HepG2 (cell line): ENCODE measurements around the gene IDUA. TPM values are rescaled to one million over a fixed set of nuclear protein-coding genes. Genes with fewer than 3 reads are reported as not detected.
A peak's percentile ranks its signal among the peaks of the same experiment; 100 is the strongest.

Experiments
- ATAC-seq: fragments of 200-7000 bp; cut with Tn5 transposase; 3 replicates; pipeline ENCODE4 v1.9.1; 2020; ENCODE audit warnings: mild to moderate bottlenecking, moderate library complexity
- BruUV-seq: library from RNA; stranded (reverse); fragments of 400-500 nt; replicated peaks from 2 replicates; lab custom pipeline; 2021; lab: Mats Ljungman, UMichigan
- CTCF ChIA-PET: fragments of 300-600 bp; formaldehyde crosslinking; extraction: SDS; loops from one replicate; lab custom pipeline; 2021; ENCODE audit warnings: low total read pairs, inconsistent platforms, low intra/inter-chr PET ratio; lab: Yijun Ruan, JAX
- POLR2A ChIA-PET: fragments of 350-600 bp; sonication (Branson Sonifier 250); formaldehyde crosslinking; loops from one replicate; lab custom pipeline; 2020; ENCODE audit warnings: antibody characterized with exemption, inconsistent platforms; lab: Yijun Ruan, JAX
- DNase-seq: peaks from one replicate; pipeline ENCODE4 v3.0.0-alpha.2; 2015; ENCODE audit warnings: low spot score
- FAIRE-seq: peaks from 3 replicates; lab custom pipeline; 2011; peaks lifted over from hg19 to GRCh38; lab: Jason Lieb, UNC
- H2AFZ ChIP-seq: one replicate; pipeline ENCODE4 v1.6.1; 2011; ENCODE audit warnings: low read length, inconsistent platforms
- H3K27ac ChIP-seq: fragments of 300-600 bp; 3 replicates; pipeline ENCODE4 v1.8.0; 2011; ENCODE audit warnings: mixed run types, mild to moderate bottlenecking, mixed read lengths, low read length, inconsistent platforms; ENCODE audit not compliant: insufficient read depth; ENCODE audit errors: extremely low read length
- H3K27me3 ChIP-seq, 2 experiments: fragments of 200-600 bp in 1 of 2; 2 replicates in 1 of 2; 3 replicates in 1 of 2; pipeline versions ENCODE4 v1.6.0 to v1.8.0; 2011; ENCODE audit warnings: low read length in 2 of 2, mild to moderate bottlenecking in 2 of 2, moderate library complexity in 2 of 2, inconsistent platforms in 1 of 2; ENCODE audit not compliant: insufficient read depth in 2 of 2, control insufficient read depth in 1 of 2
- H3K36me3 ChIP-seq, 2 experiments: fragments of 200-600 bp in 1 of 2; replicated peaks in 1 of 2; 2 replicates in 1 of 2; 3 replicates in 1 of 2; pipeline versions ENCODE4 v1.5.1 to v1.8.0; 2011; ENCODE audit warnings: low read length in 2 of 2, inconsistent platforms in 1 of 2; ENCODE audit not compliant: insufficient read depth in 2 of 2, control insufficient read depth in 1 of 2
- H3K4me1 ChIP-seq: 2 replicates; pipeline ENCODE4 v1.5.1; 2012; ENCODE audit warnings: low read length, inconsistent platforms; ENCODE audit not compliant: insufficient read depth
- H3K4me2 ChIP-seq: 2 replicates; pipeline ENCODE4 v1.6.0; 2011; ENCODE audit warnings: low read depth, low read length, inconsistent platforms
- H3K4me3 ChIP-seq, 3 experiments: fragments of 200-600 bp in 1 of 3; sonication (generic), shearing (Covaris generic) in 1 of 3; replicated peaks in 1 of 3; 2 replicates each; pipeline ENCODE4 v1.5.1; 2011 to 2016; ENCODE audit warnings: low read length in 3 of 3, inconsistent platforms in 2 of 3, low read depth in 2 of 3, mild to moderate bottlenecking in 2 of 3, control low read depth in 1 of 3, mixed read lengths in 1 of 3; ENCODE audit not compliant: insufficient read depth in 1 of 3
- H3K79me2 ChIP-seq: one replicate; pipeline ENCODE4 v1.6.1; 2011; ENCODE audit warnings: low read length, inconsistent platforms; ENCODE audit not compliant: insufficient read depth
- H3K9ac ChIP-seq: 2 replicates; pipeline ENCODE4 v1.6.0; 2011; ENCODE audit warnings: mild to moderate bottlenecking, low read depth, low read length, inconsistent platforms; ENCODE audit not compliant: insufficient read depth
- H3K9me3 ChIP-seq: 2 replicates; pipeline ENCODE4 v1.5.1; 2012; ENCODE audit warnings: mild to moderate bottlenecking, low read length
- H4K20me1 ChIP-seq: 2 replicates; pipeline ENCODE4 v1.6.0; 2011; ENCODE audit warnings: inconsistent platforms, mild to moderate bottlenecking, low read length, moderate library complexity; ENCODE audit not compliant: insufficient read depth
- SIX4 ChIP-seq: sonication (generic); formaldehyde crosslinking; IDR thresholded peaks from 2 replicates; pipeline ENCODE4 v1.4.0; 2020; ENCODE audit warnings: missing genetic modification reagents
- TBX2 ChIP-seq: sonication (generic); formaldehyde crosslinking; IDR thresholded peaks from 2 replicates; pipeline ENCODE4 v1.5.0; 2020; ENCODE audit warnings: missing genetic modification reagents, mild to moderate bottlenecking, borderline replicate concordance
- ZFP91 ChIP-seq: sonication (generic); formaldehyde crosslinking; IDR thresholded peaks from 2 replicates; pipeline ENCODE4 v1.9.0; 2022; ENCODE audit warnings: missing genetic modification reagents, mild to moderate bottlenecking, borderline replicate concordance
- ZNF740 ChIP-seq: sonication (generic); formaldehyde crosslinking; IDR thresholded peaks from 2 replicates; pipeline ENCODE4 v1.4.0; 2020; ENCODE audit warnings: missing genetic modification reagents
- WGBS: methylation state at CpG from one replicate; pipeline ENCODE4 v1.1.6; 2017; ENCODE audit warnings: low lambda C conversion rate; 5-methylcytosine and 5-hydroxymethylcytosine counted together
- in situ Hi-C: cut with HindIII; loops from 2 replicates; pipeline ENCODE4 v1.10.0; 2017; ENCODE audit warnings: low pct_unique_long_range_greater_than_20kb; ENCODE audit not compliant: extremely low pct_ligation_motif_present
- intact Hi-C: fragments of 100-400 bp; cut with micrococcal nuclease; formaldehyde crosslinking; loops from one replicate; pipeline ENCODE4 v1.10.0; 2022; ENCODE audit not compliant: unreplicated experiment
- polyA plus RNA-seq, 8 experiments: library from polyadenylated mRNA; depleted of rRNA in 3 of 8; stranded (reverse) in 7 of 8; unstranded in 1 of 8; fragments of >200 nt; fragmentation: Illumina TruSeq in 4 of 8; extraction: Trizol in 4 of 8; gene quantifications; 2 replicates each; pipeline versions ENCODE4 v1.2.1 to v1.2.3, GENCODE V29; 2011 to 2016; ENCODE audit warnings: low read depth in 4 of 8, missing spikeins in 1 of 8, mixed read lengths in 1 of 8; ENCODE audit not compliant: insufficient read depth in 1 of 8
- total RNA-seq, 5 experiments: library from RNA; depleted of rRNA; stranded (reverse); fragments of >200 nt; fragmentation: Illumina TruSeq; extraction: Trizol; gene quantifications; 2 replicates each; pipeline ENCODE4 v1.2.3, GENCODE V29; 2016; ENCODE audit warnings: low read depth in 1 of 5

IDUA gene
- total and polyA plus RNA-seq, 2 of the 13 experiments (the other 11 are each of a cell fraction or from before 2014, with no cell fraction given), result 0.77 to 1.0 TPM

- H3K36me3 ChIP-seq, result no peaks in the 10 kb centered on the region
- no peak overlapping the region for H3K9ac ChIP-seq
- H3K27me3 ChIP-seq, result peaks cover 17 to 72% of the 10 kb centered on the region in 2 experiments
- H3K79me2 ChIP-seq, result no peaks in the 10 kb centered on the region
- ATAC-seq (peak; percentile 33), FAIRE-seq (no peak), DNase-seq (no peak)
- peak overlapping the region; percentile 46; the same call in 1 of the 2 replicates for H3K4me2 ChIP-seq
- intact Hi-C loops (loop anchor here (5.0 kb wide), 1 partner anchor 33 kb away; no protein-coding TSS in a partner anchor), in situ Hi-C loops (no loop called here)
- POLR2A ChIA-PET, result no interaction called here
- H3K4me3 ChIP-seq, result peak overlapping the region in 1 of 3 experiments; percentile 14; a peak in 1 of 6 replicates
- CTCF ChIA-PET, result no interaction called here
- no peak overlapping the region for H2AFZ ChIP-seq
- WGBS, result 39% methylated on average over 6 of the region's 20 CpGs
- no peak overlapping the region for H3K27ac ChIP-seq
- TF ChIP-seq ZFP91 (CRISPR knock-in tag) (0 out of 2 replicates have a peak, but pooled peaks have one; percentile 30), SIX4 (CRISPR knock-in tag) (peak; percentile 65), TBX2 (CRISPR knock-in tag) (no peak), ZNF740 (peak; percentile 48; the same call in 1 of the 2 replicates)
- H4K20me1 ChIP-seq, result peaks cover 8% of the 10 kb centered on the region; the same call in 1 of the 2 replicates
- peaks cover 78% of the 10 kb centered on the region for H3K4me1 ChIP-seq
- BruUV-seq, result no TSS peak
- no peaks in the 10 kb centered on the region for H3K9me3 ChIP-seq
Observed at GRCh38 chr4:1039493-1040343, 52.9 kb downstream of the IDUA start.
